T-helper 17 cell (primary cell): ENCODE measurements around the gene PITPNM3. TPM values are rescaled to one million over a fixed set of nuclear protein-coding genes. Genes with fewer than 3 reads are reported as not detected.
A peak's percentile ranks its signal among the peaks of the same experiment; 100 is the strongest.

ENCODE experiments used
- ATAC-seq: fragments of 150-1000 bp; cut with Tn5 transposase; 2 replicates; pipeline ENCODE4 v1.10.0; 2021; ENCODE audit warnings: mild to moderate bottlenecking, moderate library complexity
- DNase-seq, 3 donors: peaks; one replicate each; pipeline versions ENCODE4 v3.0.0 to v3.0.0-alpha.2; 2020 to 2021
- H3K9me3 ChIP-seq: one replicate; pipeline ENCODE4 v1.7.0; 2013; ENCODE audit warnings: low read length, mild to moderate bottlenecking; ENCODE audit not compliant: control insufficient read depth, poor library complexity, severe bottlenecking
- H3K27ac Mint-ChIP-seq: one replicate; pipeline ENCODE4 v1.8.0; 2022; ENCODE audit warnings: mild to moderate bottlenecking, moderate library complexity, mixed read lengths
- H3K27me3 Mint-ChIP-seq: one replicate; pipeline ENCODE4 v1.8.0; 2022; ENCODE audit warnings: mixed read lengths
- H3K36me3 Mint-ChIP-seq: one replicate; pipeline ENCODE4 v1.8.0; 2022; ENCODE audit warnings: low read depth, mixed read lengths
- H3K4me1 Mint-ChIP-seq: one replicate; pipeline ENCODE4 v1.8.0; 2022; ENCODE audit warnings: mild to moderate bottlenecking, mixed read lengths
- H3K4me3 Mint-ChIP-seq: one replicate; pipeline ENCODE4 v1.8.0; 2022; ENCODE audit warnings: mild to moderate bottlenecking, moderate library complexity, mixed read lengths
- total RNA-seq, 4 donors: library from RNA in 2 of 4; stranded (reverse) in 2 of 4; gene quantifications; one replicate each; pipeline ENCODE4 v1.2.3 and lab custom pipeline; 2022 to 2026

The PITPNM3 gene
- total RNA-seq, 2 donors from 2014 or later, result 0.31 to 0.52 TPM

GRCh38 chr17:6456914-6457687 lies 99.3 kb downstream of the PITPNM3 start:
- Mint-ChIP-seq H3K4me3 (peak overlapping the region; percentile 34), H3K36me3 (peaks cover 3% of the 10 kb centered on the region), H3K27ac (peak overlapping the region; percentile 81), H3K27me3 (no peaks in the 10 kb centered on the region), H3K4me1 (peaks cover 23% of the 10 kb centered on the region)
- DNase-seq (no peak), ATAC-seq (no peak)
- H3K9me3 ChIP-seq, result no peaks in the 10 kb centered on the region

GRCh38 chr17:6456321-6456720 lies 100.0 kb downstream of the PITPNM3 start:
- Mint-ChIP-seq H3K27ac (peak overlapping the region; percentile 81), H3K4me1 (peaks cover 20% of the 10 kb centered on the region), H3K27me3 (no peaks in the 10 kb centered on the region), H3K36me3 (peaks cover 3% of the 10 kb centered on the region), H3K4me3 (no peak overlapping the region)
- no peak for DNase-seq
- no peaks in the 10 kb centered on the region for H3K9me3 ChIP-seq
- no peak for ATAC-seq

GRCh38 chr17:6455321-6455705 lies 101.0 kb downstream of the PITPNM3 start:
- Mint-ChIP-seq H3K27me3 (no peaks in the 10 kb centered on the region), H3K36me3 (peaks cover 3% of the 10 kb centered on the region), H3K4me1 (peaks cover 21% of the 10 kb centered on the region), H3K27ac (no peak overlapping the region), H3K4me3 (no peak overlapping the region)
- peak in 2 of 3 donors; percentile 24 to 34 for DNase-seq
- no peaks in the 10 kb centered on the region for H3K9me3 ChIP-seq
- peak; percentile 94 for ATAC-seq

GRCh38 chr17:6454495-6455320 lies 101.6 kb downstream of the PITPNM3 start:
- peak overlapping the region; percentile 39 for H3K4me3 Mint-ChIP-seq
- ATAC-seq, result no peak

GRCh38 chr17:6453279-6454024 lies 102.9 kb downstream of the PITPNM3 start:
- ATAC-seq (no peak), DNase-seq (no peak)
- Mint-ChIP-seq H3K36me3 (no peaks in the 10 kb centered on the region), H3K27ac (peak overlapping the region; percentile 86), H3K4me3 (peak overlapping the region; percentile 64), H3K27me3 (no peaks in the 10 kb centered on the region), H3K4me1 (peaks cover 21% of the 10 kb centered on the region)
- H3K9me3 ChIP-seq, result no peaks in the 10 kb centered on the region

More at GRCh38 chr17:6454495-6455320, 101.6 kb downstream of the PITPNM3 start:
- peaks cover 21% of the 10 kb centered on the region for H3K4me1 Mint-ChIP-seq
- no peak for DNase-seq
- no peaks in the 10 kb centered on the region for H3K9me3 ChIP-seq
- no peaks in the 10 kb centered on the region for H3K36me3 Mint-ChIP-seq
- peak overlapping the region; percentile 86 for H3K27ac Mint-ChIP-seq
- no peaks in the 10 kb centered on the region for H3K27me3 Mint-ChIP-seq

GRCh38 chr17:6452471-6453266 lies 103.7 kb downstream of the PITPNM3 start:
- Mint-ChIP-seq H3K27ac (peak overlapping the region; percentile 86), H3K4me1 (peaks cover 21% of the 10 kb centered on the region), H3K36me3 (no peaks in the 10 kb centered on the region), H3K27me3 (no peaks in the 10 kb centered on the region), H3K4me3 (no peak overlapping the region)
- ATAC-seq, result no peak
- H3K9me3 ChIP-seq, result no peaks in the 10 kb centered on the region
- DNase-seq, result no peak

- Mint-ChIP-seq H3K4me3 (no peak overlapping the region), H3K27me3 (no peaks in the 10 kb centered on the region), H3K36me3 (no peaks in the 10 kb centered on the region), H3K4me1 (peaks cover 15% of the 10 kb centered on the region), H3K27ac (peak overlapping the region; percentile 75)
- DNase-seq, result no peak
- ATAC-seq, result no peak
- H3K9me3 ChIP-seq, result no peaks in the 10 kb centered on the region
These were observed 105.2 kb downstream of the PITPNM3 start for GRCh38 chr17:6450926-6451832.

- ATAC-seq (no peak), DNase-seq (no peak)
- H3K4me3 Mint-ChIP-seq, result no peak overlapping the region
These were observed 107.0 kb downstream of the PITPNM3 start for GRCh38 chr17:6449307-6449706.

GRCh38 chr17:6448473-6448872 lies 107.9 kb downstream of the PITPNM3 start:
- DNase-seq (no peak), ATAC-seq (no peak)

More at GRCh38 chr17:6449307-6449706, 107.0 kb downstream of the PITPNM3 start:
- Mint-ChIP-seq H3K4me1 (peaks cover 13% of the 10 kb centered on the region), H3K27ac (no peak overlapping the region), H3K36me3 (no peaks in the 10 kb centered on the region), H3K27me3 (no peaks in the 10 kb centered on the region)
- H3K9me3 ChIP-seq, result no peaks in the 10 kb centered on the region

GRCh38 chr17:6446516-6447100 lies 109.7 kb downstream of the PITPNM3 start:
- no peaks in the 10 kb centered on the region for H3K9me3 ChIP-seq
- peaks cover 12% of the 10 kb centered on the region for H3K4me1 Mint-ChIP-seq
- H3K27ac Mint-ChIP-seq, result no peak overlapping the region
- no peak for DNase-seq
- no peak for ATAC-seq
- H3K4me3 Mint-ChIP-seq, result no peak overlapping the region
- H3K27me3 Mint-ChIP-seq, result no peaks in the 10 kb centered on the region
- H3K36me3 Mint-ChIP-seq, result no peaks in the 10 kb centered on the region

More at GRCh38 chr17:6448473-6448872, 107.9 kb downstream of the PITPNM3 start:
- no peaks in the 10 kb centered on the region for H3K9me3 ChIP-seq
- H3K27ac Mint-ChIP-seq, result no peak overlapping the region
- H3K4me1 Mint-ChIP-seq, result peaks cover 13% of the 10 kb centered on the region
- H3K27me3 Mint-ChIP-seq, result no peaks in the 10 kb centered on the region
- no peaks in the 10 kb centered on the region for H3K36me3 Mint-ChIP-seq
- H3K4me3 Mint-ChIP-seq, result no peak overlapping the region

- DNase-seq (no peak), ATAC-seq (no peak)
- Mint-ChIP-seq H3K27ac (peak overlapping the region; percentile 60), H3K4me3 (peak overlapping the region; percentile 97), H3K4me1 (peaks cover 11% of the 10 kb centered on the region), H3K27me3 (peaks cover 16% of the 10 kb centered on the region), H3K36me3 (no peaks in the 10 kb centered on the region)
- no peaks in the 10 kb centered on the region for H3K9me3 ChIP-seq
These were observed 111.6 kb downstream of the PITPNM3 start for GRCh38 chr17:6444571-6445335.
